ENCODE measurements around the gene WDFY4.

Gene WDFY4

DNA sequence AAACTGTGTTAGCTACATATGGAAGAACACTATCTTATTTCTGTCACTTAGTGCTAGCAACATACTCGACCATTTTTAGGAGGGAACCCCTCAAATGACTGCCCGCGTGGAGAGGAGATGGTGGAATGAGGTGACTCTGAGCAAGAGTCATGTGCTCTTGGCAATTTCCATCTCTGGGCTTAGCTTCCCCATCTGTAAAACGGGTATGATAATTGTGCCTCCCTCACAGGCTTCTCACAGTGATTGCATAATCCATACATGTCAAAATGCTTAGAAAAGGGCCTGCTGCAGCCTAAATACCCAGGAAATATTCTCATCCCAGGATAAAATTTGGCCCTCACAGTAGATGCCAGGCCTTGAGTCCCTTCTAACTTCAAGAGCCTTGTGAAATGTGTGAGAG lies 86.6 kb downstream of the WDFY4 start:
- DNase-seq (ENCODE audit: low read depth) = no peak

DNA sequence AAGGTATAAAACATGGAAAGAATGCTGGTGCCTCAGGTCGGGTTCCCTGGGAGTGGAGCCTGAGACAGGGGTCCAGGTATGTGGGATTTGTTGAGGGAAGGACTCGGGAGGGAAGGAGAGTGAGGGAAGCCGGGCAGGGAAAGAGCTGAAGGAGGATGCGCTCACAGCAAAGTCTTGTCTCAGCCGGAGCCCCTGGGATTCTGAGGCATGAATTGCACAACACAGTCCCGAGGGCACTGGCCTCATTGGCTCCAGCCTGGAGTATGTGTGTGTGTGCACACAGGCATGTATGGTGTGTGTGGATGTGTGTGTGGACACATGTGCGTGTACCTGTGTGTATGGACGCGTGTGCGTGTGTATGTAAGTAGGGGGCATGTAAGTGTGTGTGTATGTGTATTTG lies 87.4 kb downstream of the WDFY4 start:
- DNase-seq (ENCODE audit: low read depth) = no peak

DNA sequence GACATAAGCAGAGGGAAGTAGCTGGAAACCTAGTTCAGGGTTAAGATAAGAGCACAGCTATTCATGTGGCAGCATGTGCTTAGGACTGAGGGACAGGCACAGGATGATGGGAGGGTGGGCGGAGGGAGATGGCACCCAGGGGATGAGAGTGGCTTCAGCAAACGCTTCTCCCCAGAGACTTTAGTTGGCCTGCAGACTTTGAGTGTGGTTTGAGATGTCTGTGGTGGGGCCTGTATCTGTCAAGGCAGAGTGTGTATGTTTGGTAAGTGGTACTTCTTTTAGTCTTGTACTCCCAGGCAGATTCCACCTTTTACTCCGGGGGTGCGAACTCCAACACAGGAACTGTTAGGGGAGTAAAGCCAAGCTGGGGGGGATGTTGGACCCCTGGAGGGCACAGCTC lies 88.9 kb downstream of the WDFY4 start:
- DNase-seq (ENCODE audit: low read depth) = no peak

DNA sequence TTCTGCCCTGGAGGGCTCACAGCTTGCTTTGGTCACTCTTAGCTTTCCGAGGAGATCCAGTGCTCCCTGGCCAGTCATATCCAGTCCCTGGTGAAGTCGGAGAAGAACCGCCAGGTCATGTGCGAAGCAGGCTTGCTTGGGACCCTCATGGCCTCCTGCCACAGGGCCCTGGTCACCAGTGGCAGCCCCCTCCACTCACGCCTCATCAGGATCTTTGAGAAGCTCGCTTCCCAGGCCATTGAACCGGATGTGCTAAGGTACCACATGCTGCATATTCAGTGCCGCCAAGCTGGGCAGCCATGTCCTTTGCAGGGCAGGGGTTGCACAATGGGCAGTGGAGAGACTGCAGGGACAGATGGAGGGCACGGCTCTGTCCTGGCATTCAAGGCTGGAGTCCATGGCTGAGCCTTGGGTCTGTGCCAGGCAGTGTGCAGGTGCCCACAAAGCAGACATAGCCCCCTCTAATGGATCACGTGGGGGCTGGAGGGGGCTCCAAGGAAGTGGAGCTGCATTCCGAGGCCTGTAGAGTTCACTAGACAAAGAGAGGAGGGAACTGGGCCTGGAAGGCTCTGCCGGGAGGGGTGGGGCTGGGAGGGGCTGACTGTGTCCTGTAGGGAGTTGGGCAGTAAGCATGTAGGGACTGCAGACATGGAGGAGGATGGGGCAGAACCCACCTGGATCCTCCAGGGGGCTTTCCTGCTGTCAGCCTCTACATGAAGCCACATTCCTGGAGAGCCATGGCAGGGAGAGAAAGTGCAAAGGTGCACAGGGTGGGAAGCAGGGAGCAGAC lies 89.9 kb downstream of the WDFY4 start:
- no peak for DNase-seq (ENCODE audit: low read depth)

DNA sequence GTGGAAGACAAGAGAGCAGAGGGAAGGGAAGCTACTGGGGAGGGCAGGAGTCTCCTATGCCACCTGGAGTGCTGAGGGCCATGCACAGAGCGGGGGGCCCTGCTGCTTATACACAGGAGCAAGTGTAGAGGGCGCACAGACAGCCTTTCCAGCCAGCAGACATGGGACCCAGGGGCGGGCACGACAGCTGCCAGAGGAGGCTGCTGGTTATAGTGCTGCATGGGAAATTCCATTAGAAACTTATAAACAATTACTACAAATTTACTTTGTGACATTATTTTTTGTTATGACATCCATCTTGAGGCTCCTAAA lies 90.5 kb downstream of the WDFY4 start:
- DNase-seq (ENCODE audit: low read depth) = no peak

DNA sequence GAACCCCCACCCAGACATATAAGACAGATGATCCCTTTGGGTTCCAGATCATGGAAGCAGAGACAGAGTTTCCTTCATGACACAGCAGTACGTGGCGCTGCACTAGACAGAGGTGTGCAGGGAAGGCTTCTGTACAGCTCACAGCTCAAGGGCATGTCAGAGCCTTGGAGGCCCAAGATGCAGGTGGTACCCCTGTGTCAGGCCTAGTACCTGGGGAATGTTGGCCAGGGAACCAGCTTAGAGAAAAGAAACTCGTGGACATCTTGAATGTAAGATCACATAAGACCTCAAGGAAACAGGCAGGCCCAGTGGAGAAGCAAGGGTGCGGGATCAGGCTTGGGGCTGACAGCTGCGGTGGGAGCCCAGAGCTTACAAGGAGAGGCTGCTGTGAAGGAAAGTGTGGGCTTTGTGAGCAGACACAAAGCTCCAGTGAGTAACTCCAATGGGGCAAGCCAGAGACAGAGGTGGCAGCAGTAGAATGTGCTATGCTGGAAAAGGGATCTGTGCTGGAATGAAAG lies 91.4 kb downstream of the WDFY4 start:
- no peak for DNase-seq (ENCODE audit: low read depth)

DNA sequence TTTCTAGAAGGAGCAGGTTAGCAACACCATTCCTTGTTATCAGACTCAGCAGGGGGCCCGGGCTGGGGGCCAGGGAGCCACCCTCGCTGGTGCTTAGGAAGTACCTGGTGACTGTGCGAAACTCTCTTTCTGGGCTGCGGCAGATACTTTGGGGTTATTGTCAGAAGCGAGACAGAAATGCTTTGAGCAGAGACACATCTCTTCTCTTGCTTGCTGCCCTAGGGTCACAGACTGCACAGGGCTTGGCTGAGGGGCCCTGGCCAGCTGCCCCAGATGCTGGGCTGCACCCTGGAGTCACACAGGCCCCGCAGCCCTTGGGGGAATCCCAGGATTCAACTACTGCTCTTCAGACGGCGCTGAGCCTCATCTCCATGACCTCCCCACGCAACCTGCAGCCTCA lies 91.9 kb downstream of the WDFY4 start:
- no peak for DNase-seq (ENCODE audit: low read depth)

DNA sequence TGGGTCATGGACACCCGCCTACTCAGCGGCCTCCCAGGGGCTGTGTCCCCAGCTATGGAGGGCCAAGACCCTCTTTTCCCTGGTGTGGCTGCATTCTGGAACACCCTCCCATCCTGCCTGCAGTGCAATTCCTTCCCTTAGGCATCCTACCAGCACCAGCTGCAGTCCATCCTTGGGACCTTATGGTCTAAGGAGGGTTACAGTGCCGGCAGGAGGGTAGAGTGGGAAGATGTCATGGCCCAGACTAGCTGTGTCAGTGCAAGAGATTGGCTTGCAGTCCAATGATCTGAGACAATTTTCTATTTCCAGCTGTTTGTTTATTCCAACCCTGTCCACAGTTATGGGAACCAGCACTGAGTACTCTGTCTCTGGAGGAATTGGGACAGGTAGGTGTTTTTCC lies 92.4 kb downstream of the WDFY4 start:
- DNase-seq (ENCODE audit: low read depth) = no peak

DNA sequence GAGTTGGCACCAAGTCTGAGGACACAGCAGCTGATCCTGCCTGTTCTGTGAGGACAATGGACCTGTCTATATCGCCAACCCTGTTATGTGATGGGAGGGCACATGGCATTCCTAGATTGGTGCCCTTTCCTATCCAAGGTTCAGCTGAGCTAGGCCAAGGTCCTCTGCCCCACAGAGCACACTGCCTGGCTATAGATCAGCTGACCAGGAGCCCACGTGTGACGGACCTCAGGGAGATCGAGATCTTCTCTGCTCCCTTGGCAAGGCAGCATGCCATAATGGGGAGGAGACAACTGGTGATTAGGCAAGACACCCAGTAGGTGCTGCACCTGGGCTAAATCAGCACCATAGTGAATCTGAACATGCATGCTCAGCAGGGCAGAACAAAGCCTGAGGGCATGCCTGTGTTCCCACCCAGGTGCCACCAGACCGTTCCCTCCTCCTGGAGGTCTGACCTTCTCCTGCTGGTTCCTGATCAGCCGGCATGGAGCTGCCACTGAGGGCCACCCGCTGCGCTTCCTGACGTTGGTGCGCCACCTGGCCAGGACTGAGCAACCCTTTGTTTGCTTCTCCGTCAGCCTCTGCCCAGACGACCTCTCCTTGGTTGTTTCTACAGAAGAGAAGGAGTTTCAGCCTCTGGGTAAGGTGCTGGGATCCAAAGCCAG lies 93.7 kb downstream of the WDFY4 start:
- DNase-seq (ENCODE audit: low read depth) = no peak

DNA sequence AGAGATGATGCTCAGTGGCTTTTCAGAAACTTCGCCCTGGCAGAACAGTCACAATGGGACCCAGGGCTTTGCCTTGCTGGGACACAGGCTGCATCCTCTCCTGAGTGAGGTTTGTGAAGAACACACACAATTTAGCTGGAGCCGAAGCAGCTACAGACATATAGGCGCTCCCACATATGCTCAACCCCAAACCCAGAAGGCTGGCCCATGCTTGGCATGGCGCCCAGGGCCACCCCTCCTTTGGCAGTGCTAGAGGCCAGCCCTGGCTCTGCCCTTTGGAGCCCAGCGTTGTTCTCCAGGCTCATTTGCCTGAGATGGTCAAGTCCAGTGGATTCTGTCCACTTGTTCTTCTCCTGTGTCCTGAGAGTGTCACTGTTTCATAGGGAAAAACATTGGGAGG lies 94.4 kb downstream of the WDFY4 start:
- peak; percentile 5 for DNase-seq (ENCODE audit: low read depth)

DNA sequence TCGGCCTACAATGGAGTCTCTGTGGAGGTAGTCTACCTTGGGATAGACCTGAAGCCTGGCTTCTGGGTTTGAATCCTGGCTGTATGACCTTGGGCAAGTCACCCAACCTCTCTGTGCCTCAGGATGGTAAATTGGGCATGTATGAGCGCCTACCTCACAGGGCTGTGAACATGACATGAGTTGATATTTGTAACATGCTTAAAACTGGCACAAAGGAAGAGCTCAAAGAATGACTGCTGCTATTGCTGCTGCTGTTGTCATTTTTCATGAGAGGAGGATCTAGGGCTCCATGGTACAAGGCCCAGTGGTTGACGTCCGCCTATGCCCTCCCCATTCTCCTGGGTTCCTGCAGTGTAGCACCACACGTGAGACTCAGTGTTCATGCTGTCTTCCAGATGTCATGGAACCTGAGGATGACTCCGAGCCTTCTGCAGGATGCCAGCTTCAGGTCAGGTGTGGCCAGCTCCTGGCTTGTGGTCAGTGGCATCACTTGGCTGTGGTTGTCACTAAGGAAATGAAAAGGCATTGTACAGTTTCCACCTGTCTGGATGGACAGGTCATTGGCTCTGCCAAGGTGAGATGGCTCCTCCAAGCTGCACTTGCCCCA lies 95.0 kb downstream of the WDFY4 start:
- DNase-seq (ENCODE audit: low read depth) = no peak

DNA sequence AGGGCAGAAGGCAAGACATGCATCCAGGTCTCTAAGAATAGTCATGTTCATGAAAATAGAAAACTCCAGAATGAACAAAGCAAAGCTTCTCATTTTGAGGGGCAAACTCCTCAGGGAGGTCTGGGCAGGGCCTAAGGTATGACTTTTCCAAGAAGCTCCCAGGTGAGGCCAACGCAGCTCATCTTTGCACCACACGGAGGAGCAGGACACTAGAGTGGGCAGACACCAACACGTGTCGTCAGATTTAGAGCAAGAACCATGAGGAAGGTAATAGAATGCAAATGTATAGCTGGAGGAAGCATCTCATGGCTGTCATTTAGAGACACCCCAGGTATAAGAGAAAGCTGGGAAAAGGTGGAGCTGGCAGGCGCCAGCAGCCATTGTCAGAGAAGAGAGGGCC lies 95.7 kb downstream of the WDFY4 start:
- no peak for DNase-seq (ENCODE audit: low read depth)

DNA sequence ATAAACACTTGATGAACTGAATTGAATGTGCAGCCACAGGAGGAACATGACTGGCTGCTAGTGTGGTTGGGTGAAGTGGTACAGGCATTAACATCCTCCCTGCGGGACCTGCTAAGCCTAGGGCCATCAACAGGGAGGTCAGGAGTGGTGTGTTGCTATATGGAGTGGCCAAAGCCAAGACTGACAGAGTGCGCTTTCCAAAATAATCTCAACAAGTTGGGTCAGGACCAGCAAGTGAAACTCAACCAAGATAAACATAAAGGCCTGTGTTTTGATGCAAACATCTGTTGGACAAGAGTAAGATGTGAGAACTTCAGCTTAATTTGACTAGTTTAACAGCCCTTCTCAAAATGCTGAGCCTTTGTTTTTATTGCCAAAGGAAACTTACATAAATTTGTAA lies 97.7 kb downstream of the WDFY4 start:
- DNase-seq (ENCODE audit: low read depth) = no peak

DNA sequence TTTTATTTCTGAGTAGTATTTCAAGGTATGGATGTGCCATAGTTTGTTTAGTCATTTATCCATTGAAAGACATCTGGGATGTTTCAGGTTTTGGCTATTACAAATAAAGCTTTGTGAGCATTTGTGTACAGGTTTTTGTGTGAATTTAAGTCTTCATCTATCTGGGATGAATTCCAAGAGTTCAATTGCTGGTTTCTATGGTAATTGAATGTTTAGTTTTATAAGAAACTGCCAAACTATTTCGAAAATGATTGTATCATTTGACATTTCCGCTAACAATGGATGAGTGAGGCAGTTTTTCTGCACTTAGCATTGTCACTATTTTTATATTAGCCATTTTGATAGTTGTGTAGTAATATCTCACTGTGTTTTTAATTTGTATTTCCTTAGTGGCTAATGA lies 99.4 kb downstream of the WDFY4 start:
- no peak for DNase-seq (ENCODE audit: low read depth)

DNA sequence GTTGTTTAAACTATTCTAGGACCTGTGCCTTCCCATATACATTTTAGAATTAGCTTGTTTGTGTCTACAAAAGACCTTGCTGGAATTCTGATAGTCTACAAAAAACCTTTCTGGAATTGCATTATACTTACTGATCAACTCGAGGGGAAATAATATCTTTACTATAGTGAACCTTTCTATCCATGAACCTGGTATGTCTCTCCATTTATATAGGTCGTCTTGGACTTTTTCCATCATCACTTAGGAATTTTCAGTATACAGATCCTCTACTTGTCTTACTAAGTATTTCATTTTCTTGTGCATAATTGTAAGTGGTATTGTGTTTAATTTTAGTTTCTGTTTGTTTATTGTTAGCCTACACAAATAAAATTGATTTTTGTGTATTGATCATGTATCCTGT lies 101.1 kb downstream of the WDFY4 start:
- no peak for DNase-seq (ENCODE audit: low read depth)

DNA sequence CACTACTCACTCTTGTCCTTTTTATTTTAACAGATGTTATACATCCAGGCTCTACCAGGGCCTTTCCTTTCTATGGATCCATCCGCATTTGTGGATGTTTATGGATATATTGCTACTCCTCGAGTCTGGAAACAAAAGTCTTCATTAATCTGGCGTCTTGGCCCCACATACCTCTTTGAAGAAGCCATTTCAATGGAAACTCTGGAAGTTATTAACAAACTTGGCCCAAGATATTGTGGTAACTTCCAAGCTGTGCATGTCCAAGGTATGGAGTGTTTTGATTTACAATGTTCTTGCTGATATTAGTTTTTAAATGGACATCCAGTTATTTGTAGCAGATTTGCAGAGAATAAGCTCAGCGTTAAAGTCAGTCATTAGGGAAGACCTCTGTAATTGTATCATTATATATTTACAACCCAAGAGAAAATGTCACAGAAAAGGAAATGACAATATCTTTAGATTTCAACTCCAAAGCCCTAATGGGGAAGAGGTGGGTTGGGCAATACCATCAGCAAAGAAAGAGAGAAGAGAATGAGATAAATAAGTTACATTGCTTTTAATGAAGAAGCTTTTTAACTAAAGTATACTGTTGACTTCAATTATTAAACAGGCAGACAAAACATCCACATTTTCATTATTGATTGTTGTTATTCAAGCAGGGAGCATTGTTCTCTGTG lies 102.1 kb downstream of the WDFY4 start:
- DNase-seq (ENCODE audit: low read depth) = no peak

DNA sequence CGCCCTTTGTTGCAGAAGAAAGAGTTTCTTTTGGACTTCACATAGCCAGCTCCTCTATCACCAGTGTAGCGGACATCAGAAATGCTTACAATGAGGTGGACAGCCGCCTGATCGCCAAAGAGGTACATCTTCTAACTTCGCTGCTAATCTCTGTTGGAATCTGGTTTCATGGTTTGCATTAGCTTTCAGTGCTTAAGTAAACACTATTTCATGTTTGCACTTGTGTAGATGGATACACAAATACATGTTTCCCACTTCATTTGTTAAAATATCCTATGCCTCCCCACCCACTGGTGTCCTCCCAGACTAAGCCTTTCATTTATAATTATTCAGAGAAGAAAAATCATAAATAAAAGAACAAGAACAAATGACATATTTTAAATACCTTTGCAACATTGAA lies 103.9 kb downstream of the WDFY4 start:
- no peak for DNase-seq (ENCODE audit: low read depth)

DNA sequence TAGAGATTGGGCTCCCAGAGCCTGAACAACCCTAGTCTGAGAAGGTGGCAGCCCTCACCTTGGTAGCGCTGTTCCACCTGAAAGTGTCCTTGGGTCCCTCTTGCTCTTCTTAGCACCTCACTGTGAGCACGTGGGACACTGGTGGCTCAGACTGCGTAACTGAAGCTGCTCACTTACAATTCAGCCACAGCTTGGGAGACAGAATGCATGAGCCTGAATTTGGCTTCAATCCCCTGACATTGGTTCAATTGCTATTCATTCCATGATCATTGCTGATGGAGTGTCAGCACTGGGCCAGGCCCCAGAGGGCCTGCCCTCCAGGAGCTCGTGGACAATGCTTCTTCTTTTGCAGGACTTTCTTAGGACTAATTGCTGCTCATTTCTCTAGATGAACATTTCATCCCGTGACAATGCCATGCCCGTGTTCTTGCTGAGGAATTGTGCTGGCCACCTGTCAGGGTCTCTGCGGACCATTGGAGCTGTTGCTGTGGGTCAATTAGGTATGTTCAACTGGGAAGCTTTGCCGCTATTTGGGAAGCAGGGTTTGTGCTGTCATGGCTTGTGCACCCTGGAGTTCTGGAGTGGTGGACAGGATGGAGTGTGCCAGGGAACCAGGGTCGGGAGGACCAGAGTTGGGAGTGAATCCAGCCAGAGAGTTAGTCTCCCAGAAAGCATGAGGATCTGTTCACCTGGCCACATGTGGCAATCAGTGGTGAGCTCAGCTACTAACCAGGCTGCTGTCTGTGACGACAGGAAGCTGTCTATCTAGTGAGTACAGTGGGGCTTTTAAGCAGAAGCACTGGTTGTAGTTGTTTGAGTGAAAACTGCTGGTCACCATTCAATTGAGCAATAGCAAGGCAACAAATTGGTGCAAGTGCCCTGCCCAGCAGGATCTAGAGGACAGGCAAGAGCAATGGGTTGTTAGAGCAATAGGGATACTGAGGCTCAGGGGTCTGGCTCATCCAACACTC lies 105.1 kb downstream of the WDFY4 start:
- no peak for DNase-seq (ENCODE audit: low read depth)

DNA sequence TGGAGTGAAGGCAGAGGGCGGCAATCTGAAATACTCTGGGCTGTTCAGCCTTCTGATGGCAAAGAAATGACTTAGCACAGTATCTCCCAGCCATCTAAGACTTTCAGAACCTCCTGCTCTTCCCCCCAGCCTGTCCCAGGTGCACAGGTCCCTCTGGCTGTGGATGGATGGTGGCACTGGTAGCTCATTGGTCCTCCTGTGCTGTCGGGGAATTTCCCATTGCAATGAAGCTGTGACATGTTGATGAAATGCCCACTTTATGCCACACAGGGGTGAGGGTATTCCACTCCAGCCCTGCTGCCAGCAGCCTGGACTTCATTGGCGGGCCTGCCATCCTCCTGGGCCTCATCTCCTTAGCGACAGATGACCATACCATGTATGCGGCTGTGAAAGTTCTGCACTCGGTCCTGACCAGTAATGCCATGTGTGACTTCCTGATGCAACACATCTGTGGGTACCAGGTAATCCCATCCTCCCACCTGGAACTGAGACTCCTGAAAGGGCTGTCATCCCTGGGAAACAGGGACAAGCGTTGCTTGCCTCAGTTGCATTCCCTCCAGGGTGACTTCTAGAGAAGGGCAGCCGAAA lies 105.9 kb downstream of the WDFY4 start:
- no peak for DNase-seq (ENCODE audit: low read depth)

DNA sequence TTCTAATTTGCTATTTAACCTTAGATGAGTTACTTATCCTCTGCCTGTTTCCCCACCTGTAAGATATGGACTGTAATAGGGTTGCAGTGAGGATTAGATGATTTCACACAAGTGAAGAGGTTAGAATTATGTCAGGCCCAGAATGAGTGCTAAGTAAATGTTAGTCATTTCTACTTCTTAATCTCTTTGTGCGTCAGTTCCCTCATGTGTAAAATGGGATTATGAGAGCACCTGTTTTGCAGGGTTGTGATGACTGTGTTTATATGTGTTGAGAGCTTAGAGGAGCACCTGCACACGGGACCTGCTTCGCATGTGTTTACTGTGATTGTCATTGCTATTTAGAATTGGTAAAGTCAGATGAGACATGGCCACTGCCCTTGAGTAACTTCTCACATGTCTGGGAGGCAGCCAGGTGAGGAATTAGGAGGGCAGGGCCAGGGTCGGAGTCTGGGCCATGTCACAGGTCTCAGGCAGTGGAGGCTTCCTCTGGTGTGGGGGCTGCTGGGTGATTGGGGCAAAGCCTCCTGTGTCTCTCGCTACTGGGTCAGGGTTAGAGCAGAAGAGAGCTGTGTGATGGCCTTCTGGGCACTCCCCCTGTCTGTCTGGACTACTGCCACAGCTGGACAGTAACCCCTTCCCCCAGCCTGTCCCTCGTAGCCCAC lies 106.7 kb downstream of the WDFY4 start:
- no peak for DNase-seq (ENCODE audit: low read depth)

DNA sequence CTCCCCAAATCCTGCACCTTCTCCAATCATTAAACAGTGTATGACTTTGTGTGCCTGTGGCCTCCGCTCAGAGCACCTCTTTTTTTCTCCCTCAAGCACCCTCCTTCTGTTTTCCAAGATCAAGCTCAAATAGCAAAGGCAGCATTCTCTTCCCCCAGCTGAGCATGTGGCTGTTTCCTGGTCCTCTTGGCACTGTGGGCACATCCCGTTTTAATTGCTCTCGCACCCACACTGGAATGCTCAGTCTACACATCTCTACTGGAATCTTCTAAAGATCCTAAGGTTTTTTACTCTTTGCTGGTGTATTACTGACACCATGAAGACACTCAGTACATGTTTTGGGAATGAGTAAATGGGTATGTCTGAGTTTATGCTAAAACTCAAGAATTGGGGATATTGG lies 107.4 kb downstream of the WDFY4 start:
- peak; percentile 43 for DNase-seq (ENCODE audit: low read depth)

Measured in EH (cell line).